HUDEP-2 (cell line): Measurements from ENCODE around the gene ATP2B2.

ENCODE experiments used
- DNase-seq, 76 experiments: peaks; one replicate each; lab custom pipeline; 2025; ENCODE audit not compliant: unreplicated experiment in 76 of 76; lab: John Stamatoyannopoulos, UW

ATP2B2 gene

DNA sequence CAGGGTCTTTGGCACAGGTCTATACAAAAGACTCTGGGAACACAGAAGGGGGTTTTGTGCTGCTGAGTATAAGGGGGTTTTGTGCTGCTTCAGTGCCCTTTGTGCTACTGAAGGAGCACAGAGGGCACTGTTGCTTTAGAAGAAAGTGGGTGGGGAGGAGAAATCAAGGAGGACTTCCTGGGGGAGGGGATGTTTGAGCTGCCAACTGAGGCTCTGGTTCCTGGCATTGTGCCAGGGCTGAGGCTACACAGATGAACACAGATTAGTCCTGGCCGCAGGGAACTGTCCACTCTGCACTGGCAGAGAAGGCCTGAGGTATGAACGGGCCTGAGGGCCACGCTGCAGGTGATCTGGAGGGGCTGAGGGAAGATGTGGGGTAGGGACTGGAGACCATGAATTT lies 152.2 kb downstream of the ATP2B2 start:
- no peak for DNase-seq

DNA sequence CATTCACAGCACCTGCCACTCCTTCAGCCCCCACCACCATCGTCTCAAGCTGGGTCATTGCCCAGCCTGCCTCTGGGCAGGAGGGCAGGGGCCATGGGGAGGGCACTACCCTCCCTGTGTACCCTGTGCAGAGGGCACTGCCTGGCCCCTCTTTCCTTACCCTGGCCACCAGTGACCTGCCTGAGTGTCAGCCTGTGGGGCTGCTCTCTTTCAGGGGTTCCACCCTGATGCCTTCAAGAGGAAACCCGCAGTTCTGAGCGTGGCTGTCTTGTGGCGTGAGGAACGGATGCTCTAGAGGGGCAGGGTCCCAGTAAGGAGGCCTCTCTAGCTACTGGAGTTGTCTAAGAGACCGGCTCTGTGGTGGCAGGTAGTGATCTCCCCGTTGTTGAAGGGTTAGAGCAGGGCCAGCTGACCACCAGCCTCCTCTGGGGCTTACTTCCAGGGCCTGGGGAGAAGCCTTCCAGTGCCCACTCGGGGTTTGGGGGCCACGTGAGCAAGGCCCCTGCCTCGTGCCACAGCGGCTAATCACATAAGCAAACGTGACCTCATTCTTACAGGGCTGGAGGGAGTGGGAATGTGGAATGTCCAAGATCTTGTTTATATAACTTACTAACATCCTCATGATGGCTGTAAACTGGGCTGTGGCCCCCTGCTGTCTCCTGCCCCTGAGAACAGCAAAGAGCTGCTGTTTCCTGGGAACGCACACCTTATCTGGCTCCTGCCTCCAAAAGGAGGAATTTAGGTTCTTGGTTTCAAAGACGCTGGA lies 153.1 kb downstream of the ATP2B2 start:
- DNase-seq, result no peak

DNA sequence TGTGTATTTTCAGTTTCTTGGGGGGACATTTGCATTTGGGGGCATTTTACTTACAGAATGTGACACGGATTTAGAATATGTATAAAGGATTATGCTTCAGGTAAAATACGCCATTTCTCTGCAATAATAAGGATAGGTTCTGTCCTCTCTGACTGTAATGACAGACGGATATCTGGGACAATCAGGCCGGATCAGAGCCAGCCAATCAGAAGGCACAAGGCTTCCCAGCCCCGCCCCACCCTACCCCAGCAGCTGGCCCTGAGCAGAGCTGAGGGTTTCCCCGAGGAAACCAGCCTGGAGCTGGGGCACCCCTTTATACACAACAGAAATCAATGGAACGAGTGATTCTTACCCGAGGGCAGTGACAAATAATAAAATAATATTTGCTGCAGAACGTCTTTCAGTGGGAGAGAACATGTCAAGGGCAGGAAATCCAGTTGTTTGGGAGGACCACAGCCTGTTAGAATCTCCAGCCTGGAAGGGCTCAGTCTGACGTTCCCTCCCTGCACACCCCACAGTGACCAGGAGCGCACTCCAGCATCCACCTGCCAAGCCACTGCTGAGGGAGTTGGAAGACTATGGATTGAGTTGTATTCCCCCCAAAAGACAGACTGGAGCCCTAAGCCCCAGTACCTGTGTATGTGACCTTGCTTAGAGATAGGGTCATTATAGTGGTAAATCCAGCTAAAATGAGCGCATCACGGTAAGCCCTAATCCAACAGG lies 154.2 kb downstream of the ATP2B2 start:
- DNase-seq, result peak in 1 of 76 experiments; percentile 18

DNA sequence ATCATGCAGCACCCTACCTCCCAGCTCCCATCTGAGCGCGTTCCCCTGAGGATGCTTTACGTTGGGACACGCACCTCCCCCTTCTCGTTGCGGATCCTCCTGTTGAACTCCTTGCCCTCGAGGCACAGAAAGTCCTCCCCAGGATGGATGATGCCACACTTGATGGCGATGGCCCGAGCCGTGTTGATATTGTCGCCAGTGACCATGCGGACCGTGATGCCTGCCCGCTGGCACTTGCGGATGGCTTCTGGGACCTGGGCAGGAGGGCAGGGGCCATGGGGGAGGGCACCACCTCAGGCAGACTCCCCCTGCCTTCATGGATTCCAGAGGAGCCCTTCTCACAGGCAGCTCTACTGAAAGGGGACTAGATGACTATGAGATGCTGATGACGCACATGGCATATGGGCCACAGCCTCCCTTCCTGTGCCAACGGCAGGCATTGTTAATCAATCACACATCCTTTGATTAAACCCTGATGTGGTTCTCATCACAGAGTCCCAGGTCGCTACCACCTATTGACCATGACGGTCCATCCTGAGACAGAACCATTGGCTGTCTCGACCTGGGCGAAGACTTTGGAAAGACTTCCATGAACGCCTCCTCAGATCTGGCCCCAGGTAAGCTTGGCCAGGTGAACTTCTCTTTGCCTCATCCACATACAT lies 154.9 kb downstream of the ATP2B2 start:
- DNase-seq, result no peak

DNA sequence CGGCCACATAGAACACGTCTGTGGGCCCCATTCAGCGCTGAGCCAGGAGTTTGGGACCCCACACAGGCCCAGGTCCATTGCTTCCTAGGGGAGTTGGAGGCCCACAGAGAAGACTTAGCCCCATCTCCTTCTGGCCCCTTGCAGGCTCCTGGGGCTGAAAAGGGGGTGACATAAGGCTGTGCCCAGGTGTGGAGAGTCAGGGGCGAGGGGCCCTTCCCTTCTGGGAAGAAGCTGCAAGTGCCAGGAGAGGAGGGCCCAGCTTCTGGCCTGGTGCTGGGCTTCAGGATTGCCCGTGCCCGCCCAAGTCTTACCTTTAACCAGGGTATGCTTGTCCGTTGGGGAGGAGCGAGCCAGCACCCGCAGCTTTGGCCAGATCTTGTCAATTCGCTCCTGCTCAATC lies 155.6 kb downstream of the ATP2B2 start:
- no peak for DNase-seq

DNA sequence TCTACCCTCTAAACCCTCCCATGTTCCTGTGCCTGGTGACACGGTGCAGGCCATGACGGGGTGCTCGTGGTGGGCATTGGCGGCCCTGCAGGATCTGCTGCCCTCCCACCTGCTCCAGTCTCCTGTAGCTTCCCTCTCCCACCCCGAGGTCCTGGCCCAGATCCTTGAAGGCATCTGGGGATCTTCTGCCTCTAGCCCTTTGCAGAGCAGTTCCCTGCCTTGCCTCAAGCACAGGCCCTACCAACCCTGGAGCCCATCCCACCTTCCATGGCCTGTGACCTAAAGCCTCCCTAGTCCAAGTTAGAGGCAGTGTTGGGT lies 157.0 kb downstream of the ATP2B2 start:
- DNase-seq, result no peak

DNA sequence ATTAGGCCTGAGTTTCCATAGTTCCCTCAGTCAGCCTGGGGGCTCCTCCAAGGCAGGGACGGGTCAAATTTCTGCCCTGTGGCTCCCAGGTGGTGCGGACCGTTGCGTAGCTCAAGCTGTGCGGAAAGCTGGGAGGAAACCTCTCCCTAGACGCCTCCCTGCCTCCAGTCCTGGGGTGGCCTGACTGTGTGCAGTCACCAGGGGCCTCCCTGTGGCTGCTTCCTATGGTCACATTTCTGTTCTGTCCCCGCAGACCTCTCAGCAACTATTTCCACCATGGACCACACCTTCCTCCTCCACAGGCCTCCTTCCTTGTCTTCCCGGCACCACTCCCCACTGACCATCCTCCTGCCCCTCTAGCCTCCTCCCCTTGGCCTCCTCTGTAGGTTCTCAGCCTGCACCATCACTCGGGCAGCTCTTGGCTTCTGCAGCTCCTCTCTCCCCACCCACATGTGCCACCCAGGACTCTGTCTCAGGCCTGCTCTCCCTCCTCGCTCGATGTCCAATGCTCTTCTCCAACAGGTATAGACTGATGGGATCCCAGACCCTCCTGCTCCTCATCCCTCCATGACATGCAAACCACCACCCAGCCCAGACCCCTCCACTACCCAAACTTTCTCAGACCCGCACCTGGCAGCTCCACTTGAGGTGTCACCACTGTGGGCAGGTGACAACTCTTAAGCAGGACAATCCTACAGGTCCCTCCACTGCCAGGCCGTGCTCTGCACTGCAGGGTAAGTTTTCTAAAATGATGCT lies 157.6 kb downstream of the ATP2B2 start:
- no peak for DNase-seq

DNA sequence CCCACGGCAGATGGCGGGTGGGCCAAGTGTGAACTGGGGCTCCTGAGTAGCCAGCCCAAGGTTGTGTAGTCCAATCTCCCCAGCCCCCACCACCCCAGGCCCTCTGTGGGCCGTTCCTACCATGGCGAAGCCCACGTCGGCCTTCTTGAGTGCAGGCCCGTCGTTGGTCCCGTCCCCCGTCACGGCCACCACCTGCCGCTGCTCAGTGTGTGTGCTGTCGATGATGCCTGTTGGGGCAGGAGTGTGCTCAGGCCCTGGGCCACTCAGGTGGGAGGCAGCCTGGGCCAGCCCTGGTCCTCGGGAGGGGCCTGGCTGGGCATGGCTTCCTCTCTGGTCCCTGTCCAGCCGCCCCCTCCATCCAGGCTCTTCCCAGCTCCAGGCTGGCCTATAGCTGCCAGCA lies 159.5 kb downstream of the ATP2B2 start:
- no peak for DNase-seq

DNA sequence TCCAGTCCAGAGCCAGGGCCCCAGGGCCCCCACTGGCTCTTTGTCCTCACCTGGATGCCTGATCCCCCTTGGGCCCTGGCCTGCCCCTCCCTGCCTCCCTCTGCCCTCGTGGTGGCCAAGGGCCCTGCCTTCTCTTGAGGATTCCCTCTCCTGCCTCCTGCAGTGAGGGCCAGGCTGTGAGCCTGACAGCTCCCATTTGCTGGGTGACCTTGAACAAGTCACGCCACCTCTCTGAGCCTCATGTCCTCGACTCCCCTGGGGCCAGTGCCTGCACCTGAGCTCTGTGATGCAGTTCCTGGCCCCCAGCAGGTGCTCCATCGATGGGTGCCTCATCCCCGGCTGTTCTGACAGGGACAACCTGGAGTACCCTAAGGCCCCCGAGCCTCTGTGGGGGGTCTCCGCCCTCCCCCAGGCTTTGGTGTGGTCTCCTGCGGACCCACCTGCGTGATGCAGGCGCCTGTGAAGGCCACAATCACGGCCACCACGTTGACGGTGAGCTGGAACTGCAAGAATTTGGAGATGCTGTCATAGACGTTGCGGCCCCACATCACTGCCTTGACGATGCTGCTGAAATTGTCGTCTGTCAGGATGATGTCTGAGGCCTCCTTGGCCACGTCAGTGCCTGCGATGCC lies 160.3 kb downstream of the ATP2B2 start:
- DNase-seq, result no peak

DNA sequence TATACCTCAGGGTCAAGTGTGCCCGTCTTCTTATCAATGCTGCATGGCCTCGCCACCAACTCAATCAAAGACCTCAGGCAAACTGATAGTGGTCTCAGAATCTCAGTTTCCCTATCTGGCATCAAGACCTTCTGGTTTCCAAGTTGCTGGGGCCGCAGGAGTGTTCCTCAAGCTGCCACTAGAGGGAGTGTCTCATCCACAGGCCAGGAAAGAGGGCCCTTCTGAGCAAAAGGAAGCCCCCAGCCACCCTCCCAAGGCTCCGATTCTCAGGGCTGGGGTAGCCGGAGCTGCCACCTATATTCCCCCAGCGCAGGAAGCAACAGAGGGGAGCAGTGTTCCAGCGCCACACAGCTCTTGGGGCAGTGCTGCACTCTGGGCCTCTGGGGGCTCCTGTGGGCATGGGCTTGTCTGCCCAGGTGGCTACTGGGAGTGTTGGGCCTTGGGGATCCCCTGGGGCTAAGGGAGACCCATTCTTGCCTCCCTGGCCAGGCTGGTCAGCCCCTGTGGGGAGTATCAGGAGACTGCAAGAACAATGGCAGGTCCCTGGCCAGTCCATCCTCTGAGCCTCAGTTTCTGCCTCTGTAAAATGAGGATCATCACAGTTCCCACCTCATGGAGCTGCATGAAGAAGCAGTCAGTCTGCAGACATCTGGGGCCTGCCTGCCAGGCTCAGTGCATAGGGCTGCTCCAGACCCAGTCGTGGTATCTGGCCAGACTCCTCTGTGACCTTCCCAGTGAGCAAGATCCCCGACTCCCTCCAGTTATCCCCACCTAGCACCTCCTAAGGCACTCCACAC lies 161.0 kb downstream of the ATP2B2 start:
- DNase-seq, result peak in 21 of 76 experiments; percentile 3 to 52 (median 14)

DNA sequence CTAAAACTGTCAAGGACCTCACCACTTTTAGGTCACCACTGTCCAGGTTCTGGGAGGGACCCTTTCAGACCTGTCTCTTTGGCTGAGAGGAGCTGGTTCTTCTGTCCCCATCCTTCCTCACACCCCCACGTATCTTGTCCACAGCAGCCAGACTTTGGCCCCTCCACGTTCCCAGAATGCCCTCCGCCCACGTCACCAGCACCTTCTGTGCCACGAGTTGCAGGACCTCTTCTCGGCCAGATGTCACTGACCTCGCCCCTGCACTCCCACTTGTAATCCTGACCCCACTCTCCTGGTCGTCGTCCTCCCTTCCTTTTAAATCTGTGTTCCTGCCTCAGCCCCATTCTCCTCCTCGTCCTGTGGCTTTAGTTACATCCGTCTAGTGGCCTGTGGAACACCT lies 161.9 kb downstream of the ATP2B2 start:
- no peak for DNase-seq

DNA sequence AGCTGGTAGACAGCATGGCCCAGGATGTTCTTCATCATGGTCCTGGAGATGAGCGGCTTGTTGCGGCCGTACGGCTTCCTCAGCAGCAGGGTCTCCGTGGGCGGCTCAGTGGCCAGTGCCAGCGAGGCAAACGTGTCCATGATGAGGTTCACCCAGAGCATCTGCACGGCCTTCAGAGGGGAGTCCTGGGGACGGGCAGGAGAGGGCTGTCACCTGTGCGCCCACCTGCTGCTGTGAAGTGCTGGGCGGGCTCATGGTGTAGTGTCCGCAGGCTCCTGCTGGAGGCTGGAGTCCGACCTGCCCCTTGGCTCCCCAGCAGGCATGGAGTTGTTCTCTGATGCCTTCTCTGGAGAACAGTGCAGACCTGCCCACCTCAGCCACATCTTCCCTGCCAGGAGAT lies 162.6 kb downstream of the ATP2B2 start:
- DNase-seq, result no peak

DNA sequence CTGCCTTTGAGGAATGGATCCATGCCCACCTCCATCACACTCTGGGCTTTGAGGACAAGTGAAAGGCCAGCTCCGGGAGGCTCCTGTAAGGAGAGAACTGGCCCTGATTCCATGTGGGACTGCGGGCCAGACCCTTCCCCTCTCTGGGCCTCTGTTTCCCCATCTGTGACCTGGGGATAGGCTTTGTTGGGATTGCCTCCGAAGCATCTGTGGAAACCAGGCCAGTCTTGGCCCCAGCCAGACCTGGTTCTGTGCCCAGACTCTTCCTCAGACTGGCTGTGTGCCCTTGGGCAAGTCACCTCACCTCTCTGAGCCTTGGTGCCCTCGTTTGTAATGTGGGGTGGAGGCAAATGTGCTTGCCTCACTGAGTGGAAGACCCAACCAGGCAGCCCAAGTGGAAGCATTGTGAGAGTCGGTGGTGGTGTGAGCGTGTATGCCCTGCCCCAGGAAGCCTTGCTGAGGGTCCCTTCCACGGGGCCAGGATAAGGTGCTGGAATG lies 163.4 kb downstream of the ATP2B2 start:
- DNase-seq, result no peak

DNA sequence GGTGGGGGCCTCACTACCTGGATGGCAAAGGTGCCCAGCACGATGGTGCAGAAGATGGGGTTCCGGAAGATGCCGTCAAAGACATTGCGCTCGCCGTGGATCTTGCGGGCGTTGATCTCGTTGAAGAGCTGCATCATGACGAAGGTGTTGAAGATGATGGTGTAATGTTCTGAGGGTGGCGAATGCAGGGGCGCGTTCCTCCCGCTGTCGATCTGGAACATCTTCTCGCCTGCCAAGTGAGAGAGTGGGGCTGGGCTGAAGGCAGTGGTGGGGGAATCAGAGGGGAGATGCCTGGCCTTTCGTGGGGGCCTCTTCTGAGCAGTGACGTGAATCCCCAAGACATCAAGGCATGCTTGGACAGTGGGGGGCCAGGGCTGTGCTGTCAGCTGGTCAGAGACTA lies 164.9 kb downstream of the ATP2B2 start:
- no peak for DNase-seq

DNA sequence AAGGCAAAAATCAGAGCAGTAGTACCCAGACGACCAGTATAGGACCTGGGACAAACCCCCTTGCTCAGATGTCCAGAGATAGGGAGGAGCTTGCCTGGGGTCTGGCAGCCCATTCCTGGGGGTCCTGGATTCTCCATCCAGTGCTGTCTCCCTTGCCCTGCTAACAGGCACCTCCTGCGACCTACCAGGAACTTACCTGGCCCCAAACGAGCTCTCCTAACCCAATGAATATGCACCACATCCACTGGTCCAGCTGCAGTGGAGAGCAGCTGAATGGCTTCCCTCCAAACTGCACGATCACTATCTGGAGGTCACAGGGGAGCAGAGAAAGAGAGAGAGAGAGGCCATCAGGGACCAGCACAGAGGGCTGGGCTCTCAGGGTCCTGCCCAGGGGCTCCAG lies 165.3 kb downstream of the ATP2B2 start:
- no peak for DNase-seq

DNA sequence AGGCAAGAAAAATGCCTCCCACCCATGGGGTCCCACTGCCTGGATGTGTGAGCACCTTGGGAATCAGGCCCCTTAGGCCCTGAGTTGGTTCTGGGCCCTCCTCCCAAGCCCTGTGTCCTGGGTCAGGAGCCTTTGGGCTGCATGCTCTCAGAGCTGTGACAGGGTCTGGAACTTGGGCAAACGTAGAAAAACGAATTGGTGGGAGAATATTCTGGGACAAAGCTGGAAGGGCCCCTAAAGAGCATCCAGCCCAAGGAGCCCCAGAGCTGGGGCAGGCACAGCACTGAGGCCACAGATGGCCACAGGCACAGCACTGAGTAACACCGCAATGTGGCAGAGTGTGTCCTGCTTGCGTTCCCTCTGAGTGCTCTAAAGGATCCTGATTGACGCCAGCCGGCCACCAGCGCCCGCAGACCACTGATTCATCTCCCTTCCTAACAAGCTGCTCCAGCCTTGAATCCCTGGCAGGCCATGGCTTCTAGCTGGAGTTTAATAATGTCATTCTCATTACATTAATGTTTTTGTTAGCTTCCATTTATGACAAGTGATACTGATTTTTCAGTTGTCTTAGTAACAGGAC lies 165.9 kb downstream of the ATP2B2 start:
- DNase-seq, result no peak

DNA sequence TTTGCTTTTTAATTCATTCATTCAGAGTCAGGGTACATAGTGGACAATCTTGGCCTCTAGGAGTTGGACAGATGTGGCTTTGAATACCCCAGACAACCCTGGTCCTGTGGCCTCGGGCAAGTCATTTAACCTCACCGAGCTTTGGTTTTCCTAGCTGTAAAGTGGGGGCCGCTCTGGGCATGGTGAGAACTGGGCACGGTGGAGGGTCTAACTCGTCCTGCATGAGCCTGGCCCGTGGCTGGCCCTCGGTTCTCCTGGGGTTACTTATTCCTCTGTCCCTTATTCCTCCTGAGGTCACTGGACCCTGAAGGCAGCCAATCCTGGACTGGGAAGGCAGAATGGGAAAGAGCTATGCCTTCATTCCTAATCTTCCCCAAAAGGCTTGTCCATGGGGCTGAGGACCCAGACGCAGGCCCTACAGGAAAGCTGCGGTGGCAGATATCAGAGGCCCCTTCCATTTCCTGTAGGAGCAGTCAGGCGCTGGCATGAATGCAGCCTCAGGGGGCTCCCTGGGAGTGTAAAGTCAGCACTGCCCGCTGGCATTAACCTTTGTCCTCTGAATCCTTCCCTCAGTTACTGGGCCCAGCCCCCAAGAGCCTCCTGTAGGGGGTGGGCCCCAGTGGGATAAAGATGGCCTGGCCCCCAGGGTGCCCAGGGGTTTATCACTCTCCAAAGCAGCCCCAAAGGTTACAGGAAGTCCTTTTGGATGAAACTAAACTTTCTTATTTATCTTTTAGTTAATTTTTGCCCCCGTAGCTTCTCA lies 166.6 kb downstream of the ATP2B2 start:
- DNase-seq, result no peak

DNA sequence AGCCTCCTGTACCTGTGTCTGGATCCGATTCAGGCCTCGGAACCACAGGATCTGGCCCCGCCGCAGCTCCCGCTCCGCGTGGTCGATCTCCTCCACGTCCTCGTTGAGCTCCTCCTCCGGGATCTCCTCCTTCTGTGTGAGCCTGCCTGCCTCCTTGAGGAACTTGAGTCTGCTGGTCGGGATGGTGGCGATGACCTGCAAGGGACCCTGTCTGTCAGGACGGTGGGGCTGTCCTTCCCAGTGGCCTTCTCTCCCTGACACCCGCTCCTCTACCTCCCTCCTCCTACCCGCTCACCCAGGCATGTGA lies 167.3 kb downstream of the ATP2B2 start:
- no peak for DNase-seq
